ENCODE data around the gene COL23A1.

COL23A1 gene

DNA sequence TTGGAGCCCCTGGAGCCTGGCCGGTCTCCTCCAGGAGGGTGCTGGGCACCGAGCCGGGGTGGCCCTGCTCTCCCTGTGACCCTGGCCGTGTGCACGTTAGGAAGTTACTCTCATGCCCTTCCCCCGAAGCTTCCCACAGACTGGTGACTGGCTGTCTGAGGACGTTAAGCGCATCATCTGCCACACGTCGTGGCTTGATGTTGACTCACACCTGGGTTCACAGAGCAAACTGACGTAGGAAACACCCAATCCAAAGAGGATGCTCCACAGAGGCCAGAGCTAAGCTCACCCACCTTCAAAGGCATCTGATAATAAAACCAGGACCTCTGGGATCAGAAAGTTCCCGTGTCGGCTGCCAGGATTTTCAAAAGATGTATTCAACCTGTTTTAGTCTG, 204.7 kb downstream of the COL23A1 start:
- no peak for TF ChIP-seq GATA3 (IDR thresholded peaks at IDR 0.05; ENCODE audit: low read depth, low read length)
- TF ChIP-seq GATA2 (IDR thresholded peaks at IDR 0.05; ENCODE audit: low read depth, low read length) = no peak

DNA sequence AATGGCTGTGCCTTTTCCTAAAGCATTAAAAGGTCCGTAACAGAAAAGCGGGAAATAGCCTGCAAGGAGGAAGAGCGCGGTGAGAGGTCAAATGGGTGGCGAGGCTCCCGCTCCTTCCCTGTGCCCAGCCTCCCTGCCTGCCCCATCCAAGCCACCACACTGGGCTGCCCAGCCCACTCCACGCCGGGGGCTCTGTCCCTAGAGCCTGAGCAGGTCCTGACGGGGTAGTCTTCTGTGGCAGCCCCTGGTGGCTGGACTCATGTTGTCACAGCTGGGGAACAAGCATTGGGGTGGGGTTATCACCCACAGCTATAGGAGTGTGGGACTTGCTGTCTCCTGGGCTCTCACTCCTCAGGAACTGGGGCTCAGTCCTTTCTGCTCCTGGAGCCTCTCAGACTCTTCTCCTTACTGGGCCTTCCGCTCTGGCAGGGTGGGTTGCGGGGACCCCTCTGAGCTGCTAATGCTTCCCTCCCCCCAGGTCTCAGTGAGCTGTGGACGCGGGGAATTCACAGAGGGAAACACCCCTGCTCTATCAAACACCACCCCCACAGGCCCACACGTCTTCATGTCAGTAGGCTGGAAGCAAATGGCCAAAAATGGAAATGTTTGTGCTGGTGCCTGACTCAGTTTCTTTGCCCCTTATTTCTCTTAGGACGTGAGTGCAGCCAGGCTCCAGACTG, 205.2 kb downstream of the COL23A1 start:
- no peak for TF ChIP-seq GATA3 (IDR thresholded peaks at IDR 0.05; ENCODE audit: low read depth, low read length)
- TF ChIP-seq GATA2 (IDR thresholded peaks at IDR 0.05; ENCODE audit: low read depth, low read length) = no peak

DNA sequence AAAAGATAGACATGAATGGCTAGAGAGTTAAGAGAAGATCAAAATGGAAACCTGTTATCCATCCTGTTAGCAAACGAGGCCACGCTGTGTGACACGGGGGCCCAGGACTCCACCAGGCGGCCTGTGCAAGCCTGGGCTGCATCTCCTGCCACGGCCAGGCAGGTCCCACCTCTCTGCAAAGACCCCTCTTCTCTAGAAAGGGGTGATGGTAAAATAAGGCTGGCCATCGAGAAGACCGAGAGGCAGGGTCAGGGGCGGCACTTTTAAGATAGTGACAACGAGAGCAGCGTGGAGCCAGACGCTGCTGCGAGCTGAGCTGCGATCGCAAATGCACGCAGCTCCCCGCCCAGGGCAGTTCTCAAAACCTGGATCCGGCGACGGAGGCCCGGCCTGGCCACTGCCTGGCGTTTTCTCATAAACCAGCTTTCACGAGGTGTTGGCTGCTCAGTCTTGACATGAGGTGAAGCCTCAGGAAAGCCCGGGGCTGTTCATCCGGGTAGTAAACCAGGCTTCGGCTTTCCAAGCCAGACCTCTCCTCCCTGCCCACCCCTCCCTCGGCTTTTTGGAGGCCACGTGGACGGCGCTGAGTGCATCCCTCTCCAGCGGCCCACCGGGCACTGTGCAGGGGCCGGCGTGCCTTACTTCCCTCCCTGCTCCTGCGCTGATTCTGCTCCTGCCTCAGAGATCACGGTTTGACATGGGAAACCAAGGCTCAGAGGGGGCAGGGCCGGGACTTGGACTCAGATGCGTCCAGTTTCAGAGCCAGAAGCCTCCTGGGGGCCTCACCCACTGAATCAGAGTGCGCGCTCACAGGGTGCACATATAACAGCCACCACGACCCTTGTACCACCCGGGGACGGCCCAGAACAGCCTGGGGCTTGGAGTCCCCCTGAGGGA, 206.0 kb downstream of the COL23A1 start:
- TF ChIP-seq GATA2 (IDR thresholded peaks at IDR 0.05; ENCODE audit: low read depth, low read length) (no peak), GATA3 (IDR thresholded peaks at IDR 0.05; ENCODE audit: low read depth, low read length) (no peak)

DNA sequence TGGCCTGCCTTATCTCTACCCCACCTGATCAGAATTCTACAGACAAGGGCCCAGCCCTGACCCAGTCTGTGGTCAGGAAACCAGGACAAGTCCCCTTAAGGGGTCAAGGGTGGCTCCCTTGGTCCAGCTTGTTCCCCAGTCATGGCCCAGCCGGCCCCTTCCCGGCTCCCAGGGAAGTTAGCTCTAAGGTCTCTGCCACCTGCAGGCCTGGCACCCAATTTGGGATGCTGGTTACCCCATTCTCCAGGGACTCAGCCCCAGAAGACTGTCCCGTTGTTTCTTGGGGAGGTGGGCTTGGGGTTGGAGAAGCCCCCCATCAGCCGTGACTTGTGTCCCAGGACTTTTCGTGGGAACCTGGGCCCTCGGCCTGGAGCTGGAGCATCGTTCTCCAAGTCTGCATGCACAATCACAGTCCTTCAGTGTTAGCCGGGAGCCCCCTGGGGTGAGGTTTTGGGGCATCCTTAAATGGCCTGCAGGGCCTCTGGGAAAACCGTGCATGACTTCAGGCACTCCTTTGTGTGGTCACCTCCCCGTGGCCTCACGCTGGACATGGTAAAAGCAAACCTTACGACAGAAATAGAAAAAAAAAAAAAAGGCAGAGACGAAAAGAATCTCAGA, 206.8 kb downstream of the COL23A1 start:
- no peak for TF ChIP-seq GATA2 (IDR thresholded peaks at IDR 0.05; ENCODE audit: low read depth, low read length)
- TF ChIP-seq GATA3 (IDR thresholded peaks at IDR 0.05; ENCODE audit: low read depth, low read length) = no peak

DNA sequence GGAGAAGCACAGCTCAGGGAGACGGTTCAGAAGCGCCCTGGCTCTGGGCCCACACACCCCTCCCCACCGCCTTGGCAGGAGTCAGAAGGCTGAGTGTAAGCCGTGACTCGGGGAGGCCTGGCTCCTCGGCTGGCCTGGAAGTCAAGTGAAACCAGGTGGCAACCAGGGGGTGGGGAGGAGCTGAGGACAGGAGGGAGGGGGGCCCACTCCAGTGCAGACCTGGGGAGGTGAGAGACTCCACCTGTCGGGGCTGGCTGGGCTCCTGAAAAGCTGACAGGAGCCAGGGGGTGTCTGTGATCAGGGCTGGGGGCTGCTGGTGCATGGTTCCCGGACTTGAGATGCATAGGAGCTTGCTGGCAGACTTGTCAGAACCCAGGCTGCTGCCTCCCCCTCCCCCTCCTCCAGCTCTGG, 207.4 kb downstream of the COL23A1 start:
- no peak for TF ChIP-seq GATA3 (IDR thresholded peaks at IDR 0.05; ENCODE audit: low read depth, low read length)
- no peak for TF ChIP-seq GATA2 (IDR thresholded peaks at IDR 0.05; ENCODE audit: low read depth, low read length)

DNA sequence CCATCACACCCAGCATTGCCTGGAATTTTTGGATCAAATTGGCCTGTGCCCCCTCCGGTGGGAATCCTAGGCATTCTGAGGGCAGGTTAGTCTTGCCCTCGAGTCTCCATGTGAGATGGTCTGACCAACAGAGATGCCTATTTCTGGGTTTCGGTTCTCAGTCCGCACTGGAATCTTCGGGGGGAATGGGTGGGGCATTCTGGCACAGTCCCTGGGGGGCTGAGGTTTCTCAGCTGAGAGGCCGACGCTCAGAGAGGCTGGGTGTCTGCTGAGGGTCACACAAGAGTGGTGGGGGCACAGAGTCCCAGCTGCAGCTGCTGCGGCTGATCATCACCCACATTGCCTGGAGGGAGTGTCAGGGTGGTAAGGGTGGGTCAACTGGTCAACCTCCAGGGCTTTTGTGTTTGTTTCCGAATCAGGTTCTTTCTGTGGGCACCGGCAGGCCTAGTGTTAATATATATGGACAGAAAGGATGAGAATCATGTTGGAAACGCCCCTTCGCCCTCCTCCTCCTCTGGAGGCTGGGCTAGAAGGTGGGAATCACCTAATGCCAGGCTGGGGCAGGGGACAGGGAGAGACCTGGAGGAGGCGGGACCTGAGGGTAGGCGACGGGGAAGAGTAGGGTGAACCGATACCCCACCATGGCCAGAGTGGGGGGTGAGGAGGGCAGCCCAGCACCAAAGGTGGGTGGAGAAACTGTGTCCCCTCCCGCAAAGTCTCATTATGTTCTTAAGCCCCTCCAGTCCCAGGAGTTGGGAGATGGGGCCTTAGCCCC, 208.1 kb downstream of the COL23A1 start:
- no peak for TF ChIP-seq GATA2 (IDR thresholded peaks at IDR 0.05; ENCODE audit: low read depth, low read length)
- TF ChIP-seq GATA3 (IDR thresholded peaks at IDR 0.05; ENCODE audit: low read depth, low read length) = no peak

DNA sequence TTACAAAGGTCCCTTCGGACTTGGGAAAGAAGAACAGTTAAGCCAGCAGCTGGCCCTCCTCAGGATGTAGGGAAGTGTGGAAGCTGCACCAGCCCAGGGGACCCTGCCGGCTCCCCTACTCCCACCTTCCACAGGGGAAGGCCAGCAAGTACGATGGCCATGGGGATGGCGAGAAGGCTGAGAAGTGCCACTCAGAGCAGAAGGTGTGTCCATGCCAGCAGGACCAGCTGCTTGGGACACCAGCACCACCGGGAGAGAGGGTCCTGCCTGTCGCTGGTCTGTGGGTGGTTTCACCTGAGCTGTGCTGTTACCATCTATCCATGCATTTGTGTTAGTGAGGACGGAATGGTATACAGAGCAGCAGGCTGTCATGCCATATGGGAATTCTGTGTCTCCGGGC, 209.0 kb downstream of the COL23A1 start:
- TF ChIP-seq GATA2 (IDR thresholded peaks at IDR 0.05; ENCODE audit: low read depth, low read length) (no peak), GATA3 (IDR thresholded peaks at IDR 0.05; ENCODE audit: low read depth, low read length) (no peak)

DNA sequence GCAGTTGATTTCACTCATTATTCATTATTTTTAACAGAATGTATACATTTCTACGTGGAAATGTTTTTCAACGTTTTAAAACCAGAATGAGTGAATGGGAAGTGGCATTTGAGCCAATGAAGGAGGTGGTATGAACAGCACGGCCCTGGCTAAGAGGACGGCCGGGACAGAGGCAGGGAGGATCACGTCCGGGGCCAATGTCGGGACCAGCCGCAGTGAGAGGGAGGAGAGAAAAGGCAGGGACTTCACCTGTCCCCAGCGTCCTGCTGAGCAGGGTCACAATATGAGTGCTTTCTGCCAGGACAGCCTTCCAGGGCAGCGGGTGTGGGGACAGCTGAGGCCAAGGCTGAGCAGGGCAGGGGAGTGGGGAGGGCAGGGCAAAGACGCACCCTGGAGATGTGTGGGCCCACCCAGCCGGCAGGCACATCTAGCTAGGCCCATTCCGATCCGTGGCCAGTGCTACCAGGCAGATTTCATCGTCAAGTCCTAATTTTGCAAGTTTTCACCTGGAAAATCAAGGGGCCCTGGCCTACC, 209.6 kb downstream of the COL23A1 start:
- no peak for TF ChIP-seq GATA2 (IDR thresholded peaks at IDR 0.05; ENCODE audit: low read depth, low read length)
- TF ChIP-seq GATA3 (IDR thresholded peaks at IDR 0.05; ENCODE audit: low read depth, low read length) = no peak

DNA sequence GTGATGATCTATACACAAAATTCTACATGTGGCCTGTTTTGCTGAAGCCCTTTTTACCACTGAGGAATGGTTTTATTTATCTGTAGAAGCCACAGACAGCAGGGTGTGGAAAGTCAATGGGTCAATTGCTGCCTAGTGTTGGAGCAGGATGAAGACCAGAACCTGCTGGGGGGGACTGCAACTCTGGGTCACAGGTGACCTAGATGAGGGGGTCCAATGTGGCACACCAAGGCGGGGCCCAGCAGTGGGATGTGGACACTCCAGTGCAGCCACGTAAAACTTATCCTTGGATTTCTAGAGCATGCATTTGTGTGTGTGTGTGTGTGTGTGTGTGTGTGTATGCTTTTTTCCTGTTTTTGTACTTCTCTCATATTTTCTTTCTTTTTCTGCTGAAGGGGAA, 210.1 kb downstream of the COL23A1 start:
- TF ChIP-seq GATA2 (IDR thresholded peaks at IDR 0.05; ENCODE audit: low read depth, low read length) = no peak
- TF ChIP-seq GATA3 (IDR thresholded peaks at IDR 0.05; ENCODE audit: low read depth, low read length) = no peak

DNA sequence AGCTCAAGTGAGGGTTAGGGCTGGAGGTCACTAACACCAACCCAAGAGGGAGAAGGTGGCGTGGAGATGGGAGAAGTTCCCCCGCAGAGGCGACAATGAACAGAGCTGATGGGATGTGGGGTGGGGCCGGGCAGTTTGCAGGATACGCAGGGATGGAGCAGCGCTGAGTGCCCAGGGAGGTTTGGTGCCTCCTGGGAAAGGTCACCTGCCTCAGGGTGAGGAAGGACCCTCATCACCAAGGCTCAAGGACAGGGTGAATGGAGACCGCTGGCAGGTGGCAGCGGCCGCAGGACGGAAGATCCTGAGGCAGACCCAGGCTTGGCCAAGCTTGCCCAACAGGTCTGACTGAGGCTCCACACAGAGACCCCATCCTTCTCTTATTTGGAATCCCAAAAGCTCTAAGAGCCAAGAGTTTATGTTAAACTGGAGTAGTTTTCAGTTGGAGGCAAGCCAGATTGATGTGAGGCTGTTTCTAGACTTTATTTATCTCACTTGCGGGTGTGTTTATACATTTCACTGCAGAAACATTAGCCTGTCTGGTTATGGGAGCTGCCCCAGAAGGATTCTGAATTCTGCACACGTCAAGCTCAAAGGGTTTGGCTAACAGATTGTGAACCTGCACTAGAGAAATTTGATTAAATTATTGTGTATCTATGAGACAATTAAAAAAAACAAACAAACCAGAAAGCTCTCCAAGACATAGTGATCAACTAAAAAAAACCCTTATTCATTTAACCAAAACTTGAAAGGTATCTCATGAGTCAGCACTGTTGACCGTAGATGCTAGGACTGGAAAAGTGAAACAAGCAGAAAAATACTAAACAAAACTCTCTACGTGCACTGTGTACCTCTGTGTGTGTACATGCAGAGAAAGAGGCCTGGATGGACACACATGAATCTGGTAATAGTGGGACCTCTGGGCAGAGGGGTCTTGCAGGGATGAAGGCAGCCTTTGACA, 211.4 kb downstream of the COL23A1 start:
- no peak for TF ChIP-seq GATA2 (IDR thresholded peaks at IDR 0.05; ENCODE audit: low read depth, low read length)
- no peak for TF ChIP-seq GATA3 (IDR thresholded peaks at IDR 0.05; ENCODE audit: low read depth, low read length)

DNA sequence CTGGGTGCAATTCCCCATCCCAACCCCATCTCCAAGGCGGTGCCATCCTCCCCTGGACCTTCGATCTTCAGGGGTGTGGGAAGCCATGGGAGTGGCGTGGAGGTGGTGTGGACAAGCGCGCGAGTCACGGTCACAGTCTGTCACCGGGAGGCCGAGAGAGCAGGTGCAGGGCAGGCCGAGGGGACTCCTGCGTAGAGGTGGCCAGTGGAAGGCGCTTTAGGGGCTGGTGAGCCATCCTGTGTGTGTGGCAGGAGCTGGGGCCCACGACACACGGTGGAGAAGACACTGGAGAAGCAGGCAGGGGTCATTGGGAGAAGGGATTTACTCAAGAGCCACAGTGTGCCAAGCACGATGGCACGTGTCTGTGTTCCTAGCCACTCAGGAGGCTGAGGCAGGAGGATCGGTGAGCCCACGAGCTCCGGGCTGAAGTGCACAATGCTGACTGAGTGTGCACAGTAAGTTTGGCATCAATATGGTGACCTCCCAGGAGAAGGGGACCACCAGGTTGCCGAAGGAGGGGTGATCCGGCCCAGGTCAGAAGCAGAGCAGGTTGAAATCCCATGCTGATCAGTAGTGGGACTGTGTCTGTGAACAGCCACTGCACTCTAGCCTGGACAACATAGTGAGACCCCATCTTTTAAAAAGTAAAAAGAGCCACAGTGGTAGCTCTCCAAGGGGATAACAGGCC, 212.5 kb downstream of the COL23A1 start:
- no peak for TF ChIP-seq GATA2 (IDR thresholded peaks at IDR 0.05; ENCODE audit: low read depth, low read length)
- no peak for TF ChIP-seq GATA3 (IDR thresholded peaks at IDR 0.05; ENCODE audit: low read depth, low read length)

DNA sequence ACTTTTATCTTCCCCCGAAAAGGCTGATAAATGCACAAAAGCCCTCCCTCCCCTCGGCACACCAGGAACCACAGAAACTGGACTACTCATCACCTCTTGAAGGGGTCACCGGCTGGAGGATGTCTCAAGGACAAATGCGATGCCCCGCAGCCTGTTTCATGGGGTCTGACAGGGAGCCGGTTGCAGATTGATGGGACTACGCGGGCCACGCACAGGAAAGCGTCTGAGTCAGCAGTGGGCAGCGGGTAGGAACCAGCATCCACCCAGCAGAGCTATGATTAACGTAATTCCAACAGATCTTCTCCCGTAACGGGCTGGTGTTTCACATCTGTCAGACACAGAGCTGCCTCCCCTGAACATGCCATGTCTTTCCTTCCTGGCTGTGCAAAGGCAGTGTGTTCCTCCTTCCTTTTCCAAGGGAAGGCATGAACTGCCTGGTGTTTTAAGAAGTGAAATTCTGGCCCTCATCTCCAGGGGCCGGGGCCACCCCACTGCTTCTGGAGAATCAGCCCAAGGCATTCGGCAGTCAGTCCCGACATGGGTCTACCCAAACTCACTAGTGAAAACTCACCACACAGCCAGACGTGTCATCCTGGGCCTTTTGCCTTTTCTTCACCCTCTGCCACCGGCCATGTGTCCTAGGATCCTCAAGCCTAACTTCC, 213.1 kb downstream of the COL23A1 start:
- TF ChIP-seq GATA2 (IDR thresholded peaks at IDR 0.05; ENCODE audit: low read depth, low read length) (no peak), GATA3 (IDR thresholded peaks at IDR 0.05; ENCODE audit: low read depth, low read length) (no peak)

Measured in SH-SY5Y (cell line).